Esophagus squamous epithelium (tissue), 4 donors: ENCODE measurements around the gene PRLHR. TPM values are rescaled to one million over a fixed set of nuclear protein-coding genes. Genes with fewer than 3 reads are reported as not detected.

Source experiments
- total RNA-seq, 4 donors: library from RNA; depleted of rRNA; stranded (reverse); fragments of >200 nt; gene quantifications; one replicate each; pipeline ENCODE4 v1.1.0, GENCODE V29; 2016

Gene PRLHR
- total RNA-seq, 4 donors from 2014 or later = not detected

Other genes starting within 250 kb of the PRLHR start
- 10 to 100 TPM; 23.7 to 36.6 (median 31.4) TPM for gene CACUL1, start 159.3 kb upstream of the PRLHR start, total RNA-seq